Karpas-422 (cell line): ENCODE data around the gene PCMTD2. TPM values are rescaled to one million over a fixed set of nuclear protein-coding genes. Genes with fewer than 3 reads are reported as not detected.
"Not testable (repeated sequence)": the region's sequence is repeated elsewhere in the genome, so short reads cannot be mapped to it uniquely, and the experiment has no call there.

Source experiments
- DNase-seq: peaks from one replicate; pipeline ENCODE4 v3.0.0-alpha.2; 2015
- H2AFZ ChIP-seq: fragments of 200-600 bp; sonication (generic); 2 replicates; pipeline ENCODE4 v1.6.1; 2014; ENCODE audit warnings: antibody characterized with exemption, low read length, mixed read lengths
- H3K27ac ChIP-seq: fragments of 200-600 bp; sonication (generic); 2 replicates; pipeline ENCODE4 v1.5.1; 2014; ENCODE audit warnings: mild to moderate bottlenecking, low read length, moderate library complexity
- H3K27me3 ChIP-seq: fragments of 200-600 bp; sonication (generic); 2 replicates; pipeline ENCODE4 v1.6.1; 2014; ENCODE audit warnings: low read length, mixed read lengths
- H3K36me3 ChIP-seq: fragments of 200-600 bp; sonication (generic); 2 replicates; pipeline ENCODE4 v1.6.1; 2014; ENCODE audit warnings: low read length, mixed read lengths; ENCODE audit not compliant: insufficient read depth
- H3K4me1 ChIP-seq: fragments of 200-600 bp; sonication (generic); 2 replicates; pipeline ENCODE4 v1.6.1; 2014; ENCODE audit warnings: mild to moderate bottlenecking, low read length, mixed read lengths
- H3K4me2 ChIP-seq: fragments of 200-600 bp; sonication (generic); 2 replicates; pipeline ENCODE4 v1.6.1; 2014; ENCODE audit warnings: low read length, low read depth, mild to moderate bottlenecking; ENCODE audit not compliant: poor library complexity, severe bottlenecking
- H3K4me3 ChIP-seq: fragments of 200-600 bp; sonication (generic); 2 replicates; pipeline ENCODE4 v1.5.1; 2014; ENCODE audit warnings: mild to moderate bottlenecking, antibody characterized with exemption, low read length, mixed read lengths
- H3K79me2 ChIP-seq: fragments of 200-600 bp; sonication (generic); 2 replicates; pipeline ENCODE4 v1.6.1; 2014; ENCODE audit warnings: mild to moderate bottlenecking, low read length, mixed read lengths
- H3K9ac ChIP-seq: fragments of 200-600 bp; sonication (generic); 2 replicates; pipeline ENCODE4 v1.6.0; 2014; ENCODE audit warnings: low read length
- H3K9me2 ChIP-seq: fragments of 200-600 bp; sonication (generic), shearing (Covaris generic); replicated peaks from 2 replicates; pipeline ENCODE4 v1.6.0; 2014; ENCODE audit warnings: mild to moderate bottlenecking, low read length, moderate library complexity; ENCODE audit not compliant: insufficient read depth
- H3K9me3 ChIP-seq: fragments of 300-700, 200-600 bp; sonication (generic); 2 replicates; pipeline ENCODE4 v1.6.1; 2014; ENCODE audit warnings: low read length, mixed read lengths
- H4K20me1 ChIP-seq: fragments of 200-600 bp; sonication (generic); 2 replicates; pipeline ENCODE4 v1.6.1; 2014; ENCODE audit warnings: mild to moderate bottlenecking, antibody characterized with exemption, low read length, low read depth; ENCODE audit not compliant: insufficient read depth
- total RNA-seq: library from RNA; depleted of rRNA; stranded (reverse); fragments of >200 nt; shearing (Covaris generic); gene quantifications from 2 replicates; pipeline ENCODE4 v1.2.3, GENCODE V29; 2014; ENCODE audit warnings: low replicate concordance

Gene PCMTD2
- total RNA-seq, 1 experiment from 2014 or later = 92.7 TPM

- H2AFZ ChIP-seq, H3K4me1 ChIP-seq, H3K79me2 ChIP-seq, H3K27me3 ChIP-seq, H3K27ac ChIP-seq, H4K20me1 ChIP-seq, H3K9me3 ChIP-seq, H3K4me3 ChIP-seq, H3K9ac ChIP-seq, DNase-seq, H3K9me2 ChIP-seq, H3K4me2 ChIP-seq, H3K36me3 ChIP-seq: not testable (repeated sequence)
Measured at GRCh38 chr20:64303086-64303485, 47.5 kb downstream of the PCMTD2 start.

- H3K4me1 ChIP-seq, H4K20me1 ChIP-seq, H3K4me2 ChIP-seq, H3K36me3 ChIP-seq, H3K9ac ChIP-seq, H3K79me2 ChIP-seq, H3K9me3 ChIP-seq, H3K9me2 ChIP-seq, H3K27ac ChIP-seq, H3K27me3 ChIP-seq, H2AFZ ChIP-seq, H3K4me3 ChIP-seq, DNase-seq: not testable (repeated sequence)
Measured at GRCh38 chr20:64313761-64314160, 58.2 kb downstream of the PCMTD2 start.

GRCh38 chr20:64315381-64315780, 59.8 kb downstream of the PCMTD2 start:
- not testable (repeated sequence) for H3K9me2 ChIP-seq, H3K27me3 ChIP-seq

GRCh38 chr20:64315884-64316283, 60.3 kb downstream of the PCMTD2 start:
- not testable (repeated sequence) for H4K20me1 ChIP-seq, H3K27me3 ChIP-seq, H3K4me3 ChIP-seq, H2AFZ ChIP-seq, H3K4me2 ChIP-seq, H3K9ac ChIP-seq, H3K4me1 ChIP-seq, H3K27ac ChIP-seq, DNase-seq, H3K9me3 ChIP-seq, H3K36me3 ChIP-seq, H3K79me2 ChIP-seq, H3K9me2 ChIP-seq

More at GRCh38 chr20:64315381-64315780, 59.8 kb downstream of the PCMTD2 start:
- not testable (repeated sequence) for H4K20me1 ChIP-seq, H3K9me3 ChIP-seq, H3K4me2 ChIP-seq, H3K4me1 ChIP-seq, H3K27ac ChIP-seq, H3K9ac ChIP-seq, H3K4me3 ChIP-seq, H3K79me2 ChIP-seq, DNase-seq, H3K36me3 ChIP-seq, H2AFZ ChIP-seq

- not testable (repeated sequence) for H3K27me3 ChIP-seq, DNase-seq, H3K36me3 ChIP-seq, H4K20me1 ChIP-seq, H2AFZ ChIP-seq, H3K9ac ChIP-seq, H3K27ac ChIP-seq, H3K4me3 ChIP-seq, H3K9me3 ChIP-seq, H3K79me2 ChIP-seq, H3K9me2 ChIP-seq, H3K4me2 ChIP-seq, H3K4me1 ChIP-seq
Measured at GRCh38 chr20:64316415-64317083, 61.0 kb downstream of the PCMTD2 start.

- not testable (repeated sequence) for H3K27ac ChIP-seq, DNase-seq, H3K9ac ChIP-seq, H2AFZ ChIP-seq, H3K79me2 ChIP-seq, H3K36me3 ChIP-seq, H3K4me2 ChIP-seq, H4K20me1 ChIP-seq, H3K9me2 ChIP-seq, H3K9me3 ChIP-seq, H3K27me3 ChIP-seq, H3K4me3 ChIP-seq, H3K4me1 ChIP-seq
Measured at GRCh38 chr20:64317331-64317730, 61.8 kb downstream of the PCMTD2 start.

- DNase-seq, H3K4me3 ChIP-seq, H3K79me2 ChIP-seq, H3K4me1 ChIP-seq, H3K9me3 ChIP-seq, H3K36me3 ChIP-seq, H3K4me2 ChIP-seq, H2AFZ ChIP-seq, H3K27me3 ChIP-seq, H3K9me2 ChIP-seq, H3K27ac ChIP-seq, H4K20me1 ChIP-seq, H3K9ac ChIP-seq: not testable (repeated sequence)
Measured at GRCh38 chr20:64318056-64318455, 62.5 kb downstream of the PCMTD2 start.

- H3K36me3 ChIP-seq, H3K79me2 ChIP-seq, H3K9me2 ChIP-seq, H3K27me3 ChIP-seq, H3K4me2 ChIP-seq, H4K20me1 ChIP-seq, H3K9ac ChIP-seq, H3K9me3 ChIP-seq, H3K4me3 ChIP-seq, H3K27ac ChIP-seq, DNase-seq, H2AFZ ChIP-seq, H3K4me1 ChIP-seq: not testable (repeated sequence)
Measured at GRCh38 chr20:64322031-64322789, 66.7 kb downstream of the PCMTD2 start.
